Stimulated activated naive B cell treated with anti-CD40 and anti-IgM and Interleukin-4, amounts not matched to agents 10 μg/mL and 1 μg/mL and 100 μg/mL, for 72 hours (primary cell): ENCODE measurements around the gene SHH.

Experiments used
- ATAC-seq, 2 donors: fragments of 150-1000 bp; cut with Tn5 transposase; replicated peaks; 2 replicates each; pipeline ENCODE4 v1.10.0; 2021; ENCODE audit warnings: moderate library complexity in 1 of 2
- DNase-seq: peaks from one replicate; pipeline ENCODE4 v3.0.0; 2021
- H3K27ac Mint-ChIP-seq: one replicate; pipeline ENCODE4 v1.8.0; 2022; ENCODE audit warnings: mild to moderate bottlenecking, mixed read lengths
- H3K27me3 Mint-ChIP-seq, 2 donors: one replicate each; pipeline ENCODE4 v1.8.0; 2022; ENCODE audit warnings: mixed read lengths in 2 of 2
- H3K36me3 Mint-ChIP-seq, 2 donors: one replicate each; pipeline ENCODE4 v1.8.0; 2022; ENCODE audit warnings: mixed read lengths in 2 of 2, mild to moderate bottlenecking in 1 of 2
- H3K4me1 Mint-ChIP-seq, 2 donors: one replicate each; pipeline ENCODE4 v1.8.0; 2022; ENCODE audit warnings: mixed read lengths in 2 of 2, mild to moderate bottlenecking in 1 of 2
- H3K4me3 Mint-ChIP-seq, 2 donors: one replicate each; pipeline ENCODE4 v1.8.0; 2022; ENCODE audit warnings: mild to moderate bottlenecking in 2 of 2, mixed read lengths in 2 of 2, moderate library complexity in 1 of 2
- H3K9me3 Mint-ChIP-seq, 2 donors: one replicate each; pipeline ENCODE4 v1.8.0; 2022; ENCODE audit warnings: mixed read lengths in 2 of 2, mild to moderate bottlenecking in 1 of 2

The SHH gene

DNA sequence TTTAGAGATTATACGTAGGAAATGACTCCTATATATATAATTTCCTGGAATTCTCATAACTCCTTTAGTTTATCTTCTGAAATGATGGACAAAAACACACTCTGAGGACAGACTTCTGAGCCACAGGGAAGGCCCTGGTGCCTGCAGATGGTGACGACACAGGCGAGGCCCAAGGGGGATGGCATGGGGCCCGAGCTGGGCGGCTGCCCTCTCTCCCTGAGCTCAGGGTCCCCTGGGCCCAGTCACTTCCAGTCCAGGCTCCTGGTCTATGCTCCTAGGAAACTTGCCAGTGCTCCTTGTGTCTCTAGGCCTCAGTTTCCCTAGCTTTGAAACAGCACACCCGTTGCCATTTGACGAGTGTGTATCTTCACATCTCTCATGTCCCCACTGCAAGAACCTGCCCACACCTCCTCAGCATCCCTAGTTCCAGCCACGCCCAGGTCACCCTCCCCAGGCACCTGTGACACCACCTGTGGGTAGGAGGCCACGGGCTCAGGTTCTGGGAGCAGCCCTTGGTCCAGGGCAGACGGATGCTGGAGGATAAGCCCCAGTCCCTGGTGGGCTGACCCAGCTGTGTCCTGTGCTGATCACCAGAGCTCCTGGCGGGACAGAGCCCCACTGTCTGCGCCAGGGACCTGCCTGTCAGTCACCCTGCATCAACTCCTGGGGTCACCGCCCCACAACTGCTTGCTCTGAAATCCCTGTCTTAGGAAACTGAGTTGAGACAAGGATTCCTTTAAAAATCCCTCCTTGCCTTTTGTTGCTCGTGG lies 23.4 kb upstream of the SHH start:
- DNase-seq (no peak), ATAC-seq (no peak)
- peaks cover 2 to 23% of the 10 kb centered on the region in 2 donors for H3K27me3 Mint-ChIP-seq
- H3K4me3 Mint-ChIP-seq = no peak overlapping the region
- H3K36me3 Mint-ChIP-seq = no peaks in the 10 kb centered on the region
- H3K27ac Mint-ChIP-seq = no peak overlapping the region
- no peaks in the 10 kb centered on the region for H3K4me1 Mint-ChIP-seq
- H3K9me3 Mint-ChIP-seq = no peaks in the 10 kb centered on the region

DNA sequence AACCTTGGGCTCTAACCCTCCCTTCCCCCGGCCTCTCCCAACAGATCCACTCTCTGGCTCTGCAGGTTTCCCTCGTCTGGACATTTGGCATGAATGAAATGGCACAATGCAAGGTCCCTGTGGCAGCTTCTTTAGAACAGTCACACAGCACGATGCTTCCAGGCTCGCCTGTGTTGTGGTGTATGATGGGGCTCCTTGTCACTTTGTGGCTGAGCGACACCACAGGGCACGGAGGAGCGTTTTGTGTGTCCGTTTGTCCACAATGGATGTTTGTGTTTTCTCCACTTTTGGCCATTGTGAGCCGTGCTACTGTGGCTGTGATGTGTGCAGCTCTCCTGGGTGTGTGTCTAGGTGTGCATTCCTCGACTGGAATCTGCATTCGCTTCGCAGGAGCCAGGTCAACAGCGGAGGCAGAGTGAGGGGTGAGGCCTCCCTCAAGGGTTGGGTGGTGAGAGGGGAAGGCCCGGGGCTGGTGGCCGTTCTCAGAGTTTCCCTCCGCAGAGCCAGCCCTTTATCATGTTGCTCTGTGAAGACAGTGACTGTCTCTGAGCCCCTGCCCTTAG lies 22.3 kb upstream of the SHH start:
- no peak for ATAC-seq
- H3K4me3 Mint-ChIP-seq = no peak overlapping the region
- H3K27ac Mint-ChIP-seq = no peak overlapping the region
- H3K27me3 Mint-ChIP-seq = peaks cover 7 to 31% of the 10 kb centered on the region in 2 donors
- H3K36me3 Mint-ChIP-seq = no peaks in the 10 kb centered on the region
- no peak for DNase-seq
- no peaks in the 10 kb centered on the region for H3K9me3 Mint-ChIP-seq
- no peaks in the 10 kb centered on the region for H3K4me1 Mint-ChIP-seq

DNA sequence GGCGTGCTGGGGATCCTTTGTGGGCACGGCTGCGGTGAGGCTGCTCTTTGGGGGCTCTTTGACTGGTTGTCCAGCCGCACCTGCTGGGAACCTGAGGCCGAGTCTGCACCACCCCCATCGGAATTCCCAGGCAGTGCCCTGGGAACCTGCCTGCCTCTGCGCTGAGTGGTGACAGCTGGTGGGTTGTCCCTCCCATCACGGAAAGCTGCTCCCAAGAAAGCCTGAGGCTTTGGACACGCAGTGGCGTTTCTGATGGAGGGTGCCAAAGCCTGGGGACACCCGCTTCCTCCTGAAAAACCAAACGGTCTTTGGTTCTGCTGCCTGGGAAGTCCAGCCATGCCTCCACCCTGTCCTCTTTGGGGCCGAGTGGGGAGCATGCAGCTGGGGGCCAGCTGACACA lies 21.4 kb upstream of the SHH start:
- ATAC-seq (no peak), DNase-seq (no peak)
- Mint-ChIP-seq H3K27ac (no peak overlapping the region), H3K36me3 (no peaks in the 10 kb centered on the region), H3K27me3 (peaks cover 11 to 33% of the 10 kb centered on the region in 2 donors), H3K4me3 (no peak overlapping the region), H3K9me3 (peaks cover 0 to 3% of the 10 kb centered on the region in 2 donors), H3K4me1 (no peaks in the 10 kb centered on the region)

DNA sequence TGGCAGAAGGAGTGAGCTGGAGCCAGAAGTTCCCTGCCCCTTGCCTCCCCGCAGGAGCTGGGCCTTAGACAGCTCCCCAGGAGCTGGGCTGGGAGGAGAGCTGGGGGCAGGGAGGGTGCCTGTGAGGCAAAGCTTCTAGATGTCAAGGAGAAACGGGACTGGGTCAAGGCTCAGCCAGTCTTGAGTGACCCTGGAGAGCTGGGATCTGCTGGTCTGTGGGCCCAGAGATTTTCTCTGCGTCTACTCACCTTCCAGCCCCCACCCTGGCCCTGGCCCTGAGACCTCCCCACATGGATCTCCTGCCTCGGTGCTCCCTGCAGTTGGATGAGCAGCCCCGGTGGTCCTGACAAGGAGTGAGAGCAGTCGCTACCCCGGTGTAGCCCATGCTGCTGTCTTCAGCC lies 20.3 kb upstream of the SHH start:
- Mint-ChIP-seq H3K4me1 (no peaks in the 10 kb centered on the region), H3K9me3 (peaks cover 0 to 4% of the 10 kb centered on the region in 2 donors), H3K27me3 (peaks cover 19 to 42% of the 10 kb centered on the region in 2 donors), H3K27ac (no peak overlapping the region), H3K36me3 (no peaks in the 10 kb centered on the region), H3K4me3 (no peak overlapping the region)
- ATAC-seq (no peak), DNase-seq (no peak)

DNA sequence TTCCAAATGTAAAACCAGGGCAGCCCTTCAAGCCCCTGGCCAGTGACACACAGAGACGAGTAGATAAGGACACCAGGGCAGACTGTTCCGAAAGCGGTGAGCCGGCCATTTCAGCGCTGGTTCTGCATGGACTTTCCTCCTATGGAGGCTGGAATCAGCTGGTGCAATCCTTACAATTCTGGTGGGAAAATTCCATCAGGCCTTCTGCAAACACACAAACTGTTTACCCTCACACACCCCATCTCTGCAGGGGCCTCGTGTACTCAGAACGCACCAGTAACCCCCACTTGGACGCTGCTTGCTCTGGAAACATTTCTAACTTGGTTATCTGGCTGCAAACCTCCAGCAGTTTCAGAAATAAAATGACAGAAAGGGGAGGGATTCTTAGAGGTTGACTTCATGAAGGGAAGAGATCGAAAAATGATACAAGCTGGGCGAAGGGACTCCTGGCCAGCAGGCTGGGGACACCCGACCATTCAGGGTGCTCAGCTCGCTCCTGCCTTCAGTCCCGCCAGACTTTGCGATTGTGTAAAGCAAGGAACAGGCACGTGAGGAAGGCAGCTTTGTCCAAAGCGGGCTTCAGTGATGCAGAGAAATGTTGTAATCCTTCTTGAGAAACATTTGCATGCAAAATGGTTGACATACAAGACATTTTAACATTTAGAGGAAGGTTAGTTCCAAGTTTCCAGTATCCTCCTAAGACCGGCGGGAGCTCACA lies 19.7 kb upstream of the SHH start:
- DNase-seq (no peak), ATAC-seq (no peak)
- Mint-ChIP-seq H3K4me3 (no peak overlapping the region), H3K27me3 (peaks cover 24 to 44% of the 10 kb centered on the region in 2 donors), H3K36me3 (no peaks in the 10 kb centered on the region), H3K4me1 (no peaks in the 10 kb centered on the region), H3K9me3 (peaks cover 0 to 4% of the 10 kb centered on the region in 2 donors), H3K27ac (no peak overlapping the region)

DNA sequence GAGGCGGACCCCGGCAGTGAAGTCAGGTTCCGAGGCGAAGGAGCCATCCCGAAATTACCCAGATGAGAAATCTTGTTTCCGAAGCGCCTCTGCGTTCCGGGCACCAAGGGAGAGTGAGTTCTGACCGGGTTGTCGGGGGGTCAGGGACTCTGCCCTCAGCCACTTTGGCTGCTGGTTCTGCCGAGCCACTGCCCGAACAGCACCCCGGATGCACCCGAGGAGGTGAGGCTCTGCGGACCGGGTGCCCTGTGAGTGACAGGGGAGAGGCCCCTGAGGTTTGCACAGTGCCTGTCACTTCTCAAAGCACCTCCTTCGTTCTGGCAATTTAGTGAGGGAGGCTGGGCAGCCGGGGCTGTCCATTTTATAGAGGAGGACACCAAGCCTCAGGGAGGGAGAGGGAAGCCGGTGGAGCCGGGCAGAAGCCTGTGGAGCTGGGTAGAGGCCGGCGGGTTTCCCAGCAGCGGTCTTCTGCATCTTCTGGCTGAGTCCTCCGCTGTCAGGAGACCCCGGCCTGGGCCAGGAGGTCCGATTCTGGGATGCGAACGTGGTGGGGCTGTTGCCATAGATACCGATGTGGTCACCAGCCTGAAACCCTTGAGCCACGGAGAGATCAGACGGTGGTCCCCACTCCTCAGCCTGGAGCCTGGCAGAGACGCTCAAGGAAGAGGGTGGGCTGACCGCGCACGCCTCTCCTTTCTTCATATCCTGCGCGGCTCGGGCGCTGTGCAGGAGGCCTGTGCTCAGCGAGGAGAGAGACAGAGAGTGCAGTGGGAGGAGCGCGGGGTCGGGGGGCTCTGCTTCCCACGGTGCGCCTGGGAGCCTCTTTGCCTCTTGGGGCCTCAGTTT lies 18.9 kb upstream of the SHH start:
- no peak for DNase-seq
- no peak overlapping the region for H3K4me3 Mint-ChIP-seq
- ATAC-seq = no peak
- H3K4me1 Mint-ChIP-seq = no peaks in the 10 kb centered on the region
- H3K27me3 Mint-ChIP-seq = peaks cover 29 to 49% of the 10 kb centered on the region in 2 donors
- H3K27ac Mint-ChIP-seq = no peak overlapping the region
- no peaks in the 10 kb centered on the region for H3K36me3 Mint-ChIP-seq
- H3K9me3 Mint-ChIP-seq = peaks cover 0 to 4% of the 10 kb centered on the region in 2 donors

DNA sequence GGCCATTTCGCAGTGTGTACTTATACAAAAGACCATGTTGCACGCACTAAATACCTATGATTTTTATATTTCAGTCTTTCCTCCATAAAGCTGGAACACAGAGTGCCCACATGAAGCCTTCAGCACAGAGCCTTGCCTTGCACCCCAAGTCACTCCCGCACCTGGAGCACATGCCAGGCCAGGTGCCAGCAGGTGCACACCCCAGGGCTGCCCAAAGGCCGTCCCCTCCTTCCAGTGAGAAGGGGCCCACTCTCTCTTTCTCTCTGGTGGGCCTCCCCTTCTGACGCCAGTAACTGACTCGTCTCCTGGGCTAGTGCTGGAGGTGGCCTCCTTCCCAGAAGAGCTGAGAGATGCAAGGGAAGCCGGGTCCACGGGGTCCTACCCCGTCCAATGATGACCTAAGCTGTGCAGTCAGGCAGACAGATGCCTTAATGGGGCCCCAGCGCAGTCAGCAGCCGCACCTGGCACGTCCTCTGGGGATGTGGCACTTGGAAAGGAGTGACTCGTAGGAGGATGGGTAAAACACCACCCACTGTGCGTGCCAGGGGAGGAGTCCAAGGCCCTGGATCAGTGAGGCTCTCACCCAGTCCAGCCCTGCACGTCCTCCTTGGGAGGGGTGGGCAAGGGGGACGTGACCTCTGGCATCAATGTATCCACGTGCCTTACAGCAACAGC lies 17.7 kb upstream of the SHH start:
- Mint-ChIP-seq H3K36me3 (no peaks in the 10 kb centered on the region), H3K4me3 (no peak overlapping the region), H3K4me1 (no peaks in the 10 kb centered on the region), H3K27ac (no peak overlapping the region), H3K27me3 (peaks cover 38 to 56% of the 10 kb centered on the region in 2 donors), H3K9me3 (peaks cover 0 to 4% of the 10 kb centered on the region in 2 donors)
- DNase-seq (no peak), ATAC-seq (no peak)

DNA sequence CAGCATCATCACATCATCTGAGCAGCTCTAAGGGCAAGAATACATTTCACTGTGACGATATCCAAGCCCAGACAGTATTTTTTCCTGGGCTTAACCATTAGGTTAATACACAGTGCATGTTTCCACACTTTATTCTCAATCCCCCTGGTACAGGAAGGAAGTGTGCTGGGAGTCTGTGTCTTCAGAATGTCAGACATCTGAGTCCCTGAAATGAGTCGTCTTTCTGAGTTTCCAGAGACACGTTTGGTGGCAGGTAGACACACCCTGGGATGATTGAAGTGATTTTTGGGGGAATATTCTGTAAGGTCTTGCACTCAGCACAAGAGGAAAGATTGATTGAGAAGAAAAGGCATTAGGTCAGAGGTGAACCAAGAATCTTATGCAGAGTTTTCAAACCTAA lies 13.1 kb upstream of the SHH start:
- ATAC-seq = no peak

DNA sequence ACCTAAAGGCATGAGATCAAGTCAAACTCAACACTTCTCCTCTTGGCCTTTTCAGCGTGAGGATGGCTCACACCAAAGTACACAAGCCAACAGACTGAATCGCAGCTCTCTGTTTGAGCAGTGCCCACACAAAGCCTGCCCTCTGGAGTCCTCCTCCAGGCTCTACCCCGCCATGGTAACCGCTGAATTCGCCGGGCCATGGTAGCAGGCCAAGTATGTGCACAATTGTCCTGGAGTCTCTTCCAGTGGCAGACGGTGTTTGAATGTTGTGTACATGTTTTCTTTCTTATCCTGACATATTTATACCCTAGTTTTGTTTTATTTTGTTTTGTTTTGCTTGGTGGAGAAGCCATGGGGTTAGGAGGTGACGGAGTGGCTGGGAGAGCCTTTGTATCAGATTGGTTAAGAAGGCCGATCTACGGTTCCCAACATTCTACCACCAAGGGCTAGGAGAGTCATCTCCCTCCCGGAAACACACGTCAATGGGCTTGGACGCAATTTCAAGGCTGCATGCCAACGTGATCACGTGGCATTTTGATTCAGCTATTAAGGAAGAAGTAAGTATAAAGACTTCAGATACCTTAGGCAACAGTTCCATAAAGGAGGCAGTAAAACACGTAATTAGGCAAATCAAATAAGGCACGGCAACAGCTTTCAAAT lies 12.1 kb upstream of the SHH start:
- ATAC-seq (no peak), DNase-seq (no peak)
- no peaks in the 10 kb centered on the region for H3K4me1 Mint-ChIP-seq
- H3K27me3 Mint-ChIP-seq = peaks cover 59 to 74% of the 10 kb centered on the region in 2 donors
- H3K36me3 Mint-ChIP-seq = no peaks in the 10 kb centered on the region
- H3K4me3 Mint-ChIP-seq = no peak overlapping the region
- peaks cover 0 to 4% of the 10 kb centered on the region in 2 donors for H3K9me3 Mint-ChIP-seq
- no peak overlapping the region for H3K27ac Mint-ChIP-seq

More for the DNA sequence above, 13.1 kb upstream of the SHH start:
- peaks cover 0 to 4% of the 10 kb centered on the region in 2 donors for H3K9me3 Mint-ChIP-seq
- peaks cover 56 to 69% of the 10 kb centered on the region in 2 donors for H3K27me3 Mint-ChIP-seq
- no peak for DNase-seq
- H3K27ac Mint-ChIP-seq = no peak overlapping the region
- no peaks in the 10 kb centered on the region for H3K4me1 Mint-ChIP-seq
- no peak overlapping the region for H3K4me3 Mint-ChIP-seq
- H3K36me3 Mint-ChIP-seq = no peaks in the 10 kb centered on the region

DNA sequence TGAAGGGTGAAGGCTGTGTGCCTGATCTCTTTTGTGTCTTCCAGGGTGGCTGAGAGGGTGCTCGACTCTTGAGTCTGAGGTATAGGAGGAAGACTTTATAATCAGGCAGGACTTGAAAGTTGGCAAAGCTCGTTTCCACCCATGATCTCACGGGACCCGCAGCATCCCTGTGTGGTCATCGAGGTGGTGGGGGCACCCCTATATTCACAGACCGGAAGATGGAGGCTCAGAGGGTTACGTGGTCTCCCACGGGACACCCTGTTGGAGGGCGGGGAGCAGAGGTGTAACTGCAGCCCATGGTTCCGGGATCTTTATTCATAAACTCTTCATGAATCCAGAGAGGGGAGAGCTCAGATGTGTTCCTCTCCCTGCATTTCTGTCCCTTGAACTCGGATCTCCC lies 9.6 kb upstream of the SHH start:
- Mint-ChIP-seq H3K9me3 (peaks cover 0 to 1% of the 10 kb centered on the region in 2 donors), H3K27ac (no peak overlapping the region), H3K4me1 (no peaks in the 10 kb centered on the region), H3K4me3 (no peak overlapping the region), H3K36me3 (no peaks in the 10 kb centered on the region), H3K27me3 (peaks cover 59 to 79% of the 10 kb centered on the region in 2 donors)
- DNase-seq (no peak), ATAC-seq (no peak)

DNA sequence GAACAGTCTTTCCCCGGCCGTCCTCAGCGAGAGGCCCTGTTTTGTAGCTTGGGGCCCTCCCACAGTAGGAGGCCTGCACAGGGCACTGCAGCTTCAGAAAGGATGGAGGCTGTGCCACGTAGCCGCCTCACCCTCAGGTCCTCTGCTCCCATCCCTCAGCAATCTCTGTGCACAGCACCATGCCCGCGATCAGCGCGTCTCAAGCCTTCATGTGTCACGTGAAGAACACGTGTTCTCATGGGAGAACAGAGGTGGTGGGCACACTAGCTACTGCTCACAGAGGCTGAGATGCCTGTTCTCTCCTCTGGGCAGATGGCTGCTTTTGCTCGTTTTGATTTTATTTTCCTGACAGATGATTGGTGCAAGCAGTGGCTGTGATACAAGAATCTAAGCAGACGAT lies 8.5 kb upstream of the SHH start:
- Mint-ChIP-seq H3K27me3 (peaks cover 58 to 76% of the 10 kb centered on the region in 2 donors), H3K9me3 (peaks cover 0 to 1% of the 10 kb centered on the region in 2 donors), H3K4me1 (peaks cover 0 to under 1% of the 10 kb centered on the region in 2 donors), H3K27ac (no peak overlapping the region), H3K36me3 (no peaks in the 10 kb centered on the region), H3K4me3 (no peak overlapping the region)
- DNase-seq = no peak
- ATAC-seq = no peak

DNA sequence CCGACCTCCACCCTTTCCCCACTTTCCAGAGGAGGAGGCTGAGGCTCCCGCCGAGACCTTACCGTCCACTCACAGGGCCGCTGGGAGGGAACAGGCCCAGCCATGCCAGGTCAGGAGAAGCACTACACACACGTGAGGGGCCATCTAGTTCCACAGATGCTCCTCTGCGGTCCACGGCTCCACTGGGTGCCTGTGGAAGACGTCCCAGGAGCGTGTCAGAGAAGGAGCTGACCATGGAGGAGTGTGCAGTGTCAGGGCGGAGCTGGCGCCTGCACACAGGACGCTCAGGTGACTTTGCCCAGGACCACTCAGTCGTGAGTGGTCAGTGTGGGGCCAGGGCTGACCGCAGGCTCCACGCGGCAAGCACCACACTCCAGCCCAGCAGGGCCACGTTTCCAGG lies 8.0 kb upstream of the SHH start:
- ATAC-seq (no peak), DNase-seq (no peak)
- peaks cover 4 to 6% of the 10 kb centered on the region in 2 donors for H3K4me1 Mint-ChIP-seq
- H3K4me3 Mint-ChIP-seq = no peak overlapping the region
- H3K9me3 Mint-ChIP-seq = peaks cover 0 to 1% of the 10 kb centered on the region in 2 donors
- H3K27ac Mint-ChIP-seq = no peak overlapping the region
- no peaks in the 10 kb centered on the region for H3K36me3 Mint-ChIP-seq
- peaks cover 58 to 76% of the 10 kb centered on the region in 2 donors for H3K27me3 Mint-ChIP-seq

DNA sequence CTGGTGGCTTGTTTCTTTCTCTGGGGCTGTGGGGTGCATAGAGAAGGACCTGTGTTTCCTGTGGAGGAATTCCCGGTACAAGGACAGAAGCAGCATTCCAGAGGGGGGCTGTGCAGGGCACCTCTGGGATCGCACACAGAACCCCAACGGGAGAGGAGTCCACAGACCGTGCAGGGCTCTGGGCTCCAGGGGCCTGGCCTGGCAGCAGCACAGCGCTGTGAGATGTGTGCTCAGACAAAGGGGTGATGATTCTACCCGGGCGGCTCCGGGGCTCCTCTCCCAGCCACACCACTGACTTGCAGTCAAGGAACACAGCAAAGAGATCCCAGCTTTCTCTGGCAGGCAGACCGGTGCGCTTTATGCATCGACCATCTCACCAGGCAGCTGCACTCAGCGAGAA lies 6.9 kb upstream of the SHH start:
- ATAC-seq = no peak
- H3K9me3 Mint-ChIP-seq = peaks cover 0 to 1% of the 10 kb centered on the region in 2 donors
- H3K4me1 Mint-ChIP-seq = peaks cover 4 to 8% of the 10 kb centered on the region in 2 donors
- H3K27ac Mint-ChIP-seq = no peak overlapping the region
- H3K27me3 Mint-ChIP-seq = peaks cover 62 to 83% of the 10 kb centered on the region in 2 donors
- no peak for DNase-seq
- H3K4me3 Mint-ChIP-seq = no peak overlapping the region
- H3K36me3 Mint-ChIP-seq = no peaks in the 10 kb centered on the region
